ENCODE measurements around the gene NT5DC1. TPM values are rescaled to one million over a fixed set of nuclear protein-coding genes. Genes with fewer than 3 reads are reported as not detected.

NT5DC1 gene
- total and polyA plus RNA-seq, 10 of the 15 experiments (the other 5 are each of a cell fraction or from before 2014, with no cell fraction given), result 40.8 to 140 (median 66.8) TPM

DNA sequence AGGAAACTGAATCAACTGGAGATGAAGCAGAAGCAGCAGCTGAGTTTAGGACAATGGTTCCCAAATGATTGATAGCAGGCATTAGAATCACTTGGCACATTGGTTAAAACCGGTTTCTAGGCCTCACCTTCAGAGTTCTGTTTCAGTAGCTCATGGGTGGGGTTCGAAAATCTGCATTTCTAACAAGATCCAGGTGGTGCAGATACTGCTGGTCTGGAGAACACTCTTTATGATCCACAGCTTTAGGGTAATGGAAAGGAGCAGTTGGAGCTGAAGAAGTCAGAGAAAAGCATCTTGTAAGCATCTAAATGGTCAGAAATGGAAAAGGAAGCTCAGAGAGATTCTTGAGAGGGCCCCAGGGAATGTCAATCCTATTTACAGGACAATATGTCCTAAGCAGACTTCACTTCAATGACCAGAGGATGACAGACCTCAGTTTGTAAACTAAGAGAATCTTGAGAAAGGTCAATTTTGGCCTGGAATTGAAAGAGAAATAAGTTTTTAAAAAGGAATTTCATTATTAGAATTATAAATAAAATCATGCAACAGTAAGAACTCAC, 170.6 kb downstream of the NT5DC1 start:
- no peaks in the 10 kb centered on the region for H4K20me1 ChIP-seq (ENCODE audit: control insufficient read depth, insufficient read depth)
- H2AFZ ChIP-seq (ENCODE audit: control insufficient read depth, low read depth, low read length), result no peak overlapping the region
- intact Hi-C loops (cut with micrococcal nuclease; ENCODE audit: unreplicated experiment) (no loop called here), in situ Hi-C loops (cut with MboI) (no loop called here)
- TF ChIP-seq SMC3 (IDR thresholded peaks at IDR 0.05; ENCODE audit: borderline replicate concordance, low read length), result no peak
- TF ChIP-seq SIX5 (IDR thresholded peaks at IDR 0.05; ENCODE audit: low read depth, low read length, severe bottlenecking), result no peak
- TF ChIP-seq SMAD5 (IDR thresholded peaks at IDR 0.05; ENCODE audit: low read depth), result no peak
- TF ChIP-seq, protein P1, sequence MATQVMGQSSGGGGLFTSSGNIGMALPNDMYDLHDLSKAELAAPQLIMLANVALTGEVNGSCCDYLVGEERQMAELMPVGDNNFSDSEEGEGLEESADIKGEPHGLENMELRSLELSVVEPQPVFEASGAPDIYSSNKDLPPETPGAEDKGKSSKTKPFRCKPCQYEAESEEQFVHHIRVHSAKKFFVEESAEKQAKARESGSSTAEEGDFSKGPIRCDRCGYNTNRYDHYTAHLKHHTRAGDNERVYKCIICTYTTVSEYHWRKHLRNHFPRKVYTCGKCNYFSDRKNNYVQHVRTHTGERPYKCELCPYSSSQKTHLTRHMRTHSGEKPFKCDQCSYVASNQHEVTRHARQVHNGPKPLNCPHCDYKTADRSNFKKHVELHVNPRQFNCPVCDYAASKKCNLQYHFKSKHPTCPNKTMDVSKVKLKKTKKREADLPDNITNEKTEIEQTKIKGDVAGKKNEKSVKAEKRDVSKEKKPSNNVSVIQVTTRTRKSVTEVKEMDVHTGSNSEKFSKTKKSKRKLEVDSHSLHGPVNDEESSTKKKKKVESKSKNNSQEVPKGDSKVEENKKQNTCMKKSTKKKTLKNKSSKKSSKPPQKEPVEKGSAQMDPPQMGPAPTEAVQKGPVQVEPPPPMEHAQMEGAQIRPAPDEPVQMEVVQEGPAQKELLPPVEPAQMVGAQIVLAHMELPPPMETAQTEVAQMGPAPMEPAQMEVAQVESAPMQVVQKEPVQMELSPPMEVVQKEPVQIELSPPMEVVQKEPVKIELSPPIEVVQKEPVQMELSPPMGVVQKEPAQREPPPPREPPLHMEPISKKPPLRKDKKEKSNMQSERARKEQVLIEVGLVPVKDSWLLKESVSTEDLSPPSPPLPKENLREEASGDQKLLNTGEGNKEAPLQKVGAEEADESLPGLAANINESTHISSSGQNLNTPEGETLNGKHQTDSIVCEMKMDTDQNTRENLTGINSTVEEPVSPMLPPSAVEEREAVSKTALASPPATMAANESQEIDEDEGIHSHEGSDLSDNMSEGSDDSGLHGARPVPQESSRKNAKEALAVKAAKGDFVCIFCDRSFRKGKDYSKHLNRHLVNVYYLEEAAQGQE (IDR thresholded peaks at IDR 0.05; ENCODE audit: low read depth, low read length), result no peak
- TF ChIP-seq, protein P2, sequence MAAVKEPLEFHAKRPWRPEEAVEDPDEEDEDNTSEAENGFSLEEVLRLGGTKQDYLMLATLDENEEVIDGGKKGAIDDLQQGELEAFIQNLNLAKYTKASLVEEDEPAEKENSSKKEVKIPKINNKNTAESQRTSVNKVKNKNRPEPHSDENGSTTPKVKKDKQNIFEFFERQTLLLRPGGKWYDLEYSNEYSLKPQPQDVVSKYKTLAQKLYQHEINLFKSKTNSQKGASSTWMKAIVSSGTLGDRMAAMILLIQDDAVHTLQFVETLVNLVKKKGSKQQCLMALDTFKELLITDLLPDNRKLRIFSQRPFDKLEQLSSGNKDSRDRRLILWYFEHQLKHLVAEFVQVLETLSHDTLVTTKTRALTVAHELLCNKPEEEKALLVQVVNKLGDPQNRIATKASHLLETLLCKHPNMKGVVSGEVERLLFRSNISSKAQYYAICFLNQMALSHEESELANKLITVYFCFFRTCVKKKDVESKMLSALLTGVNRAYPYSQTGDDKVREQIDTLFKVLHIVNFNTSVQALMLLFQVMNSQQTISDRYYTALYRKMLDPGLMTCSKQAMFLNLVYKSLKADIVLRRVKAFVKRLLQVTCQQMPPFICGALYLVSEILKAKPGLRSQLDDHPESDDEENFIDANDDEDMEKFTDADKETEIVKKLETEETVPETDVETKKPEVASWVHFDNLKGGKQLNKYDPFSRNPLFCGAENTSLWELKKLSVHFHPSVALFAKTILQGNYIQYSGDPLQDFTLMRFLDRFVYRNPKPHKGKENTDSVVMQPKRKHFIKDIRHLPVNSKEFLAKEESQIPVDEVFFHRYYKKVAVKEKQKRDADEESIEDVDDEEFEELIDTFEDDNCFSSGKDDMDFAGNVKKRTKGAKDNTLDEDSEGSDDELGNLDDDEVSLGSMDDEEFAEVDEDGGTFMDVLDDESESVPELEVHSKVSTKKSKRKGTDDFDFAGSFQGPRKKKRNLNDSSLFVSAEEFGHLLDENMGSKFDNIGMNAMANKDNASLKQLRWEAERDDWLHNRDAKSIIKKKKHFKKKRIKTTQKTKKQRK (IDR thresholded peaks at IDR 0.05; ENCODE audit: low read depth, low read length), result no peak
- TF ChIP-seq NKRF (conservative IDR thresholded peaks at IDR 0.05), result no peak
- TF ChIP-seq JUNB (IDR thresholded peaks at IDR 0.05), result no peak
- FAIRE-seq (no peak), ATAC-seq (no peak), DNase-seq (ENCODE audit: low read depth, low spot score) (no peak)
- CTCF ChIA-PET, result interaction anchor here (0.8 to 5.5 kb wide), 11 partner anchors 10 to 292 kb away, joined by 3 to 64 read pairs (median 4); no protein-coding TSS in a partner anchor
- H3K36me3 ChIP-seq (ENCODE audit: control insufficient read depth in 2 of 2, insufficient read depth in 2 of 2, low read length in 1 of 2), result peaks cover 0 to 5% of the 10 kb centered on the region in 2 experiments; a peak in 2 of 4 replicates
- SMC1A ChIA-PET (ENCODE audit: uncharacterized antibody, unreplicated experiment), result interaction anchor here (0.6 to 3.9 kb wide), 15 partner anchors 7 to 299 kb away, joined by 3 to 42 read pairs (median 4); partner anchors contain the start of gene RWDD1
- no peak overlapping the region for H3K27ac ChIP-seq (ENCODE audit: control insufficient read depth, insufficient read depth)
- no peaks in the 10 kb centered on the region for H3K27me3 ChIP-seq (replicated peaks in 1 of 2; ENCODE audit: control insufficient read depth in 2 of 2, insufficient read depth in 2 of 2, low read length in 1 of 2)
- WGBS (ENCODE audit: insufficient coverage, insufficient replicate concordance, low lambda C conversion rate, missing lambda C conversion rate), result 66% methylated on average over 2 of the region's 2 CpGs
- RAD21 ChIA-PET (ENCODE audit: unreplicated experiment), result interaction anchor here (0.8 to 3.3 kb wide), 6 partner anchors 8 to 300 kb away, joined by 3 to 25 read pairs (median 4); partner anchors contain the start of genes RWDD1 and TSPYL1
- POLR2A ChIA-PET, result interaction anchor here (0.6 to 1.9 kb wide), 2 partner anchors 22 to 300 kb away, joined by 3 to 5 read pairs; partner anchors contain the start of gene RWDD1
- BruUV-seq (replicated peaks), result no TSS peak
- H3K9ac ChIP-seq (ENCODE audit: control insufficient read depth, insufficient read depth, low read length), result no peak overlapping the region
- no peaks in the 10 kb centered on the region for H3K4me1 ChIP-seq (ENCODE audit: control insufficient read depth, insufficient read depth, low read length)
- no peak overlapping the region for H3K4me3 ChIP-seq
- peaks cover 14% of the 10 kb centered on the region for H3K79me2 ChIP-seq (ENCODE audit: control insufficient read depth, insufficient read depth, low read length)
- H3K9me3 ChIP-seq (replicated peaks; ENCODE audit: control insufficient read depth, insufficient read depth, low read length), result no peaks in the 10 kb centered on the region
- no peak overlapping the region for H3K4me2 ChIP-seq (ENCODE audit: control insufficient read depth, insufficient read depth)

All from GM12878 (cell line).